HG02884 (cell line): ENCODE results near the gene YIPF1.

Experiments
- ATAC-seq: cut with Tn5 transposase; IDR thresholded peaks from one replicate; pipeline ENCODE4 v1.9.1; 2021; ENCODE audit warnings: mild to moderate bottlenecking, moderate library complexity; ENCODE audit not compliant: unreplicated experiment

Gene YIPF1

DNA sequence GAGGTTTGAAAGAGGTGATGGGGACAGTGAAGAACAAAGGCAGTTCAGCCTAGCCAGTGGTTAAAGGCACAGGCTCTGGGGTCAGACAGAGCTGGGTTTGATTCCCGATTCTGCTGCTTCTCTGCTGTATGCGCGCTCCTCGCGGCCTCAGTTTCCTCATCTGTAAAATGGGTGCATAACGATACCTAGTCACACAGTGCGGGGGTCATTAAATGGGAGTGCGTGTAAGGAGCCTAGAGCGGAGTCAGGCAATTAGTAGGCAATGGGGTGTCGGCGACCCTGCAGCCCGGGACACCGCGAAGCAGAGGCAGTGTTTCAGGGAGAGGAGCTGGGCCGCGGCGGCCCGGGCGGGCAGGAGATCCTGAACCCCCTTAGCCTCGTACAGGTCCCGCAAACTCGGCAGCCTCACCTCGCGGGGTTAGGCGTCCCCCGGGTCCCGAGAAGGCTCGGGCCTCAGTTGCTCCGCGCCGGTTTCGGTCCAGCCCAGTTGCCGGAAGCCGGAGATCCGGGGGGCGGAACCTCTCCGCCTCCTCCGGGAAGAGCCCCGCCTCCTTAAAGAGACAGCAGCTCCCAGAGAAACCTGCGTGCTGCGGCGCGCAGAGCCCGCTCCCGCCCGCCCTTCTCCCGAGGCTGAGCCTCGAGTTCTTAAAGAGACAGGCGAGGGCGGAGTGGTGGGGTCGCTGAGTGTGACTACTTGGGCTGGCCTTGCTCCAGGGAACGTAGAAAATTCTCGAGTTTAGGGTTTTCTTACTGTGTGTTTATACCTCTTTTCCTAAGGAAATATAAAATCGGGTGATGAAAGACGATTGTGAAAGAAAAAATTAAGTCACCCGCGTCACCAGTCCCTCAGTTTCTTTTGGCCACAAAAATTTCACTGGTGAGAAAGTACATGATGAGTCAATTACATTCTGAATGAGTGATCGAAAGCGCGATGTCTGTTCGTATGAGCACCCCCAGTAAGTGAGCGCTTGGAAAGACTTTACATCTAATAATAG lies at the start of gene YIPF1:
Gene YIPF1 (minus strand): TSS at position 494 of the 995 bp plus-strand sequence. CDS start 860 bp downstream, outside the sequence.
- ATAC-seq, result peak; percentile 83

DNA sequence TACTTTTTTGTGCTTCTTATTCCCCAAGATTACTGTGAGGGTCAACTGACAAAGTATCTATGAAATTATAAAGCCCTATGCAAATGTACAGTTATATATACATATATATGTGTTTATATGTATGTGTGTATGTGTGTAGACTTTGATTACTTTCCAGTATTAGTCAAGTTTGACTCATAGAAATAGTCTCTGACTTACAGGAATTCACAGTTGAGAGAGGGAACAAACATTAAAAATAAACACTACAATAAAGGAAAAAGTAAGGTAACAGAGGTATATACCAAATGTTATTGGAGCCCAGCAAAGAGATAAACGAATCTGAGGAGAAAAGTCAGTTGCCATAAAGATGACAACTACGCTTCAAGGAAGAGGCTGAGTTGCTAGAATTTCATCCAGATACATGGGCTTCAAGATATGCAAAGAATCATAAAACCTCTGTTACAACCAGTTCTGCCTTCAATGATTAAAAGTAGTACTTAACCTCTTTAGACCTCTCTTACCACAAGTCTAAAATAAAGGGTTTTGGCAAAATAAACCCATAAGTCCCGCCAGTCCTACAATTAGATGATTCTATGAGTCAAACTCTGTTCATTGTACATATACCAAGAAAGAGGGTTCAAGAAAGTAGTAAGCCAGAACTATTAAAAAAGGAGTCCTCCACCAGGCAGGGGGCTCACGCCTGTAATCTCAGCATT lies 48.7 kb upstream of the YIPF1 start:
- no peak for ATAC-seq

DNA sequence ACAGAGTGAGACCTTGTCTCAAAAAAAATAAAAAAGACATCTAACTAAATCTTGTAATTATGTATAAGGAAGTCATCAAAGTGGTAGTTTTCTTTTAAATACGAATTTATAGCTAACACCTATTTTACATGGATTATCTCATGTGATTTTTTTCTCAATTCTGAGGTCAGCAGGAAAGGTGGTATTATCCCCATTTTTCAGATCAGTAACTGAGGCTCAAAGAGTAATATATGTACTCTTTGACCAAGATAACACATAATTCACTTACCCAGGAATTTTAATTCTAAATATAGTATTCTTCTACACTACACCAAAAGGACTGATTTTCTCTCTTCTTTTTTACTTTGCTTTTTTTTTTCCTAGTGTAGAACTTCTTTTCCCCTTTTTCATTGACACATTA lies 46.8 kb upstream of the YIPF1 start:
- ATAC-seq, result no peak

DNA sequence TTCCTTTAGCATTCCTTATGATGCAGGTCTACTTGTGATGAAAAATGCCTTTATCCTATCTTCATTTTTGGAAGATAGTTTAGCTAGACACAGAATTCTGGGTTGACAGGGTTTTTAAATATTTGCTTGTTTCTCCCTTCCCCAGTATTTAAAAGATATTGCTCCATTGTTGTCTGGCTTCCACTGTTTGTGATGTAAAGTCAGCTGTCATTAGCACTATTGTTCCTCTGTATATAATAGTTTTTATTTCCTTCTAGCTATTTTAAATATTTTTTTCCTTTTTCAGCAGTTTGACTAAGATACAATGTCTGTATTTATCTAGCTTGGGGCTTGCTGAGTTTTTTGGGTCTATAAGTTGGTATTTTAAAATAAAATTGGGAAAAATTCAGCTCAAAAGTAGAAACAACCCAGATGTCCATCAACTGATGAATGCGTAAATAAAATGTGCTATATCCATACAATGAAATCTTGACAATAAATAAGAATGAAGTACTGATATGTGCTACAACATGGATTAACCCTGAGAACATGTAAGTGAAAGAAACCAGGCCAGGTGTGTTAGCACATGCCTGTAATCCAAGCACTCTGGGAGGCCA lies 44.7 kb upstream of the YIPF1 start:
- ATAC-seq, result no peak

DNA sequence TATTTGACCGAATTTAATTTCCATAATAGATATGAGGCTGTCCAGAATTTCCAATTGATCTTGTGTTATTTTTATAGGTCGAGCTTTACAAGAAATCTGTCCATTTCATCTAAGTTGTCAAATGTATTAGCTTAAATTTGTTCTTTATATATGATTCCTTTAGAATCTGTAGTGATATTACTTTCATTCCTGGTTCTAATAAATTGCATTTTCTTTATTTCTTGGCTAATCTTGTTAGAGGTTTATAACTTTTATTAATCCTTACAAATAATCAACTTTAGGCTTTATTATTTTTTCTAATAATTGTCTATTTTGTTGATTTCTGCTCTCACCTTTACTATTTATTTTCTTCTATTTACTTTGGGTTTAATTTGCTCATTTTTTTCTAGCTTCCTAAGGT lies 41.9 kb upstream of the YIPF1 start:
- ATAC-seq, result no peak

DNA sequence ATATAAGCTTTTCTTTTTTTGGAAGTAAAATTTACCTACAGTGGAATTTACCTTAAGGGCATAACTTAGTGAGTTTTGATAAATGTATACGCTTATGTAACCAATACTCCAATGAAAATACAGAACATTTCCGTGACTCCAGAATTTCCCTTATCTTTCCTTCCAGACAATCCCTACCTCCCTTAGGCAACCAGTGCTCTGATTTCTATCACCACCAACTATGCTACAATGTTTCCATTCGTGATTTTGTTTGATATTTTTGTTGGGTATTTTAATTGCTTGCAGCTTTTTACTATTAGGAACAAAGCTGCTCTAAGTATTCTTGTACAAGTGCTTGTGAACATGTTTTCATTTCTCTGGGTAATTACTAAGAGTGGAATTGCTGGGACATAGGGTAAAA lies 41.3 kb upstream of the YIPF1 start:
- no peak for ATAC-seq

DNA sequence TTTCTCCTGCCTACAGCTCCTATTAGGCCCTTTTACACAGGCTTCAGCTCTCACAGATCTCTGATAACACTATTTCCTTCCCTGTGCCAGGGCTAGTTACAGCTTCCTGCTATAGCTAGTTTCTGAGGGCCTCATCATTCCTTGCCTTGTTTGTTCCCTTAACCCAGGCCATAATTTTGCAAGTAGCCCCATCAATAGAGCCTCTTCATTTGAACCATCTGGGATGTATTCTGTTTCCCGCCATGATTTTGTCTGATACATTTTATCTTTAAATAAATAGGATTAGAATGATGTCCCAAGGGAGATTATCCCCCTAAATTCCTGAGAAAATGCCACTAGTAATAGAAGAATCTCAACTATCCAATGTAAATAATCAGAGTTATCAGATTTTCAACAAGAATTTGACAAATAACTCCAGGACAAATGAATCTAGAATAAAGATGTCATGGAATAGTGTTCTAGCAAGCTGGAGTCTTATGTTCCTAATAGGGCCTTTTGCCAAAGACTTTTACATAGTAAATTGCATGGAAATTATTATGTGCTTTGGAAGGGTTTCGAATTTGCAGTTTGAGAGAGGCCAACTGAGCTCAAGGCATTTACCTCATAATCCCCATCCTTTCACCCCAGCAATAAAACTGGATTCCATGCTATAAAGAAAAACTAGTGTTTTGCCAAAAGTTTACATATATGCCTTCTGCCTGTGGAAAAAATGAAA lies 39.8 kb upstream of the YIPF1 start:
- no peak for ATAC-seq

DNA sequence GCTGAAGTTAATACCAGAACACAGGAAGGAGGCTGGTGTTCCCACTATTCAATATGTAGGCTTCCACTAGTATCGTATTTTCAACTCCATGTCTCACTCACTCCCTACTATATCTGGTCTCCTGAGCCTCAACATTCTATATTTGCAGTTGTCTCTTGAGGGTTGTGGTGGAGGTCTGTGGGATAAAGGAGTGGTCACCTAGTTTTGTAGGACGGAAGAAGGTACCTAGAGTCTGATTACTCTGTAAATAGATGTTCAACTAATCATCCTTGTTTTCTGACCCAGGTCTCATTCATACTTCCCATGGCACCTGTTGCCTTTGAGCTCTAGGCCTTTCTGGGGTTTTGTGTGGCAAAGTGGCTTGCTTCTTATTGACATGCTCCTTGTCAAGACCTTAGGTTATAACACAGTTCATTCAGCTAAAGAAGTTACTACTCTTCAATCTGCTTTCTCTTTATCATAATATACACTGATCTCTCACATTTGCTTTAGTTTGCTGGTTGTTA lies 37.8 kb upstream of the YIPF1 start:
- ATAC-seq, result no peak

DNA sequence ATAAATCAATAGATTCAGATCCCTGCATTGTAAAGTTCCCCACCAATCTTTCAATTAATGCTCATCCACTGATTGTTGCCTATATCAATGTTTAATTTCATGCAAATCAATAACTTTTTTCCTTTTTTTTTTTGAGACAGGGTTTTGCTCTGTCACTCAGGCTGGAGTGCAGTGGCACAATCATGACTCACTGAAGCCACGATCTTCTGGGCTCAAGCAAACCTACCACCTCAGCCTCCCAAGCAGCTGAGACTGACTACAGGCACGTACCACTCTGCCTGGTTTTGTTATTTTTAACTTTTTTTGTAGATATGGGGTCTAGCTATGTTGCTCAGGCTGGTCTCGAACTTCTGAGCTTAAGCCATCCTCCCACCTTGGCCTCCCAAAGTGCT lies 30.1 kb upstream of the YIPF1 start:
- ATAC-seq, result no peak

DNA sequence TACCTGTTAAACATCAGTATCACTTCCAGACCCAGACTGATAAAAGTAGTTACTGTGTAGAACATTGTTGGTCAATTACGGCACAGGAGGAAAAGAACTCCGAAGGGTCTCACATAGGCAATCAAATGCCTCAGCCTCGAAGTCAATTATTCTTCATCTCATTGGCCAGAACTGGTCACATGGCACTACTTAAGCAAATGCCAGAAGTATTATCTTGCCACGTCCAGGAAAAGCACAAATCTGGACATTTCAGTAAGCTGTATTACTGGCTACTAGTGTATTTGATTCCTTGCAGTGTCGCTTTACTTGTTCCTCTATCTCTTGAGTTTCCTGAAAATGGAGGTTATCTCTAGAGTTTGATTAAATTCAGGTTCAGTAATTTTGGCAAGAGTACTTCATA lies 28.7 kb upstream of the YIPF1 start:
- no peak for ATAC-seq

DNA sequence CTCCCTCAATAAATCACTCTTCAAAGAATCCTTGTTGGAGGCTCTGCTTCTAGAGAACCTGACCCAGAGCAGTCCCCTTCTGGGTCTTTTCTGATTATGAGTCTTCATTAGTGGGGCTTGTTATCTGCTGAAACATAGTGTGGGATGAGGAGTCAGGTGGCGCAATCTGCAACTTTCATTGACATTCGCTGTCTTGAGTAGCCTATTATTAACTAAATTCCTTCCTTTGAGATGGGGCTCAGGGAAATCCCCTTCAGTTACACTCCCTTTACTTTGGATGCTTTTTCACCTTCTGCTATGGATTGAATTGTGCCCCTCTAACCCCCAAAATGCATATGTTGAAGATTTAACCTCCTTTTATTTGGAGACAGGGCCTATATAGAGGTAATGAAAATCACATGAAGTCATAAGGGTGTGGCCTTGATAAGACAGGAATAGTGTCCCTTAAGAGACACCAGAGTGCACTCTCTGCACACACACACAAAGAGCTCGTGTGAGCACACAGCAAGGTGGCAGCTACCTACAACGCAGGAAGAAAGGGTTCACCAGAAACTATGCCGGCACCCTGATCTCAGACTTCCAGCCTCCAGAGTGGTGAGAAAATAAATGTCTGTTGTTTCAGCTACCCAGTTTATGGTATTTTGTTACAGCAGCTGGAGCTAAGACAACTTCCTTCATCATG lies 23.9 kb upstream of the YIPF1 start:
- no peak for ATAC-seq

DNA sequence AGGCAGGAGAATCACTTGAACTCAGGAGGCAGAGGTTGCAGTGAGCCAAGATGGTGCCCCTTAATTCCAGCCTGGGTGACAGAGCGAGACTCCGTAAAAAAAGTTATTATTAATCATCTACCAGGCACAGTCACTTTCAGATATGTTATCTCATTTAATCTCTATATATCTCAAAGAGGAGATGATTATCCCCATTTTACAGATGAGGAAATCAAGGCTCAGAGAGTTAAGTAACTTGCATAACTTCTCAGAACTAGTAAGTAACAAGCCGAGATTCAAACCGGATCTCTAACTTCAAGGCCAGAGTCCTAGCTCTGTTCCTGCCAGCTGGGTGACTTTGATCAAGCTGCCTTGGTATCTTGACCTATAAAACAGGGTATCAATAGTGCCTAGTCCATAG lies 21.8 kb upstream of the YIPF1 start:
- ATAC-seq, result no peak

DNA sequence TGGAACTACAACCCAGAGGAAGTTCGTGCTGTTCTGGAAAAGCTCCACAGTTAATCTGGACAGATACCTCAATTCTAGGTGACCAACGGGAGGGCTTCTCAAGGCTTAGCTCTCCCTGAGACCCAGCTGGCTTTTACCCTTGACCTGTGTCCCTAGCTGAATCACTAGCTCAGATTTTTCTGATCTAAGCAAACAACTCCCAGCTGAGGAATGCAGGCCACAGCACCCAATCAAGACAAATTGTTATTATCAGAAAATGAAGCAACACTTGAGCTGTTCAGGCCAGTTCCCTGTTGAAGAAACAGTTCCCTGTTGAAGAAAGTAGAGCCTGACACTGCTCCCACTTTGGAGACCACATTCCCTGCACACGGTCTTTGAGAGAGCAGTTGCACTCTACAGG lies 20.3 kb upstream of the YIPF1 start:
- ATAC-seq, result no peak

DNA sequence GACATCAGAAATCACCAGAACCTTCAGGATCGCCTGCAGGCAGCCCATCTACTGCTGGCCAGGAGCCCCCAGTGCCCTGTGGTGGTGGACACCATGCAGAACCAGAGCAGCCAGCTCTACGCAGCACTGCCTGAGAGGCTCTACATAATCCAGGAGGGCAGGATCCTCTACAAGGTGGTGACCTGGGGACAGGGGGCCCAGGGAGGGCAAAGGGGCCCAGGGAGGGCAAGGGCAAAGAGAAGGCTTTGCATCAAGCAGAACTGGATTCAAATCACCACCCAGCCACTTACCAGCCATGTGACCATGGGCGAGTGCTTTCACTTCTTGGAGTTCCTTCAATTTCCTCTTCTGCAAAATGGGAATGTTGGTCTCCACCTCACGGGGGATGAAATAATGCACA lies 16.5 kb upstream of the YIPF1 start:
- no peak for ATAC-seq

DNA sequence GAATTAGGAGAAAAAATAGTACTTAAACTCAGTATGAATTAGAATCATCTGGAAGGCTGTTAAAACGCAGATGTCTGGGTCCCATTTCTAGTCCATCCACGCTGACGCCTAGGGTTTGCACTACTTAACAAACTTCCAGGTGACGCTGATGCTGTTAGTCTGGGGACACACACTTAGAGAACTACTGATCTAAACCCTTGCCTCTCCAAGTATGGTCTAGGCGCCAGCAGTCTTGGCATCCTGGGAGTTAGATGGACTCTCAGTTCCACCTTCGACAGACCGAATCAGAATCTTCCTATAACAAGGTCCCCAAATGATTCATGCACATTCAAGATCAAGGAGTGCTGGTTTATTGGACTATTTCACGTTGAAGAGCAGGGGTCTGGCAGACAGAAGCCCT lies 15.9 kb upstream of the YIPF1 start:
- no peak for ATAC-seq

DNA sequence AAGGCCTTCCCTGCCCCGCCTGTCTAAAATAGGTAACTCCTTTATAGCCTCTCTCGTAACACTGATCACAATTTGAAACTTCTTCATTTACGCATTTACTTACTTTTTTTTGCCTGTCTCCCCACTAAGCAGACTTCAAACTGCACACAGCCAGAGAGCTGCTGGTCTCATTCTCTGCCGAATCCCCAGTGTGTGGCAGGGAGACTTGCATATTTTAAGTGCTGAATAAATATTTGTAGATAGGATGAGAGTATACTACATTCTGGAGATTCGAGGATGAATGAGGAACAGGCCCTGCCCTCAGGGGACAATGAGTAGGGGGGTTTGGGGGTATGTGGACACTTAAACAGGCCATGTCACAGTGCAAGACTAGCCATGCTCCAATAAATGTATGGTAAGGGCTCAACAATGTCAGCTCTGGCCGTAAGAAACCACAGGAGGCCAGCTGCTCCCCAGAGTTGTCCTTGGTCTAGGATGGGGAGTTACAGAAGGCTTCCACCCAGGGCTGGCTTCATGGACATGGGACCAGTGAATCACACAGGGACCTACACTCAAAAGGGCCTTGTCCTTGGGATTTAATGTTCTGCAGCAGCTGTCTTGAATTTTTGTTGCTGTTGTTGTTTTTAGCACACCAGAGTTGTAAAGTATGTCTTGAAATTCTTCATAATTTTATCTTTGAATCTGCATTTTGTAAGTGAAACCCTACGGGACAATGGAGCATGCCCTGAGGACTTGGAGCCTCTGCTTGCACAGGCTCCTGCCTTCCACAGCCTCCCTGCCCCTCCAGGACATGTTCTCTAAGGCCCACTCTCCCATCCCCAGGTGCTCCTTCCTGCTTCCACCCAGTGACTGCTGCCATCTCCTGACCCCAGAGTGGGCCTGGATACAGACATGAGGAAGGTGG lies 12.9 kb upstream of the YIPF1 start:
- no peak for ATAC-seq

DNA sequence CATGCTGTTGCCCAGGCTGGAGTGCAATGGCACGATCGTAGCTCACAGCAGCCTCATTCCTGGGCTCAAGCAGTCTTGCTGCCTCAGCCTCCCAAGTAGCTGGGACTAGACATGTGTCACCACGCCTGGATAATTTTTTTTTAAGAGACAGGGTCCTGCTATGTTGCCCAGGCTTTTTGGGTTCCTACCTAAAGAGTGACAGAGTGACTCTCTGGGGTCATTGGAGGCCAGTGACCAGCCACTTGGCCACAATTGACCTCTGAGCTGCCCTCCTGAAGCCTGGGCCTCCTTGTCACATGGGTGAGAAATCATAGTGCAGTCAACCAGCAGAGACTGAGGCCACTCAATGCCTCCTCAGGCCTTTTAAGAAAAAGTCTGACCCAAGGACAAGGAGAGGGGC lies 10.1 kb upstream of the YIPF1 start:
- ATAC-seq, result no peak

DNA sequence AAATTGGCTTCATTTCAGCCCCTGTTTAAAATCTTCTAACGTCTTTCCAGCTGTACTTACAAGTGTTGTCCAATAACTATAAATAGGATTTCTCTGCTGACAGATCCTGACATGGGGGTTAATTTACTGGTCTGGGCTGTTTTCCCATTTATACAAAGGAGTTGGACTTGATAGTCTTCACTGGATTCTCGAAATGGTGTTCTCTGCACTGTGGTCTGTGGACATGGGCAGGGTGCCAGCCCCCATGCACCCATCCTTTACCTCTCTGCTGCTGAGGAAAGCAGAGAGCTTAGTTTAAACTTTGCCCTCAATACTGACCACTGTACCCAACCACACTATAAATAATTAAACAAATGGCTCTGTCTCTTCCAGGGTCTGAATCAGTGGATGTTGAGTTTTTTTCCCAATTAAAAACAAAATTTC lies 9.6 kb upstream of the YIPF1 start:
- no peak for ATAC-seq

DNA sequence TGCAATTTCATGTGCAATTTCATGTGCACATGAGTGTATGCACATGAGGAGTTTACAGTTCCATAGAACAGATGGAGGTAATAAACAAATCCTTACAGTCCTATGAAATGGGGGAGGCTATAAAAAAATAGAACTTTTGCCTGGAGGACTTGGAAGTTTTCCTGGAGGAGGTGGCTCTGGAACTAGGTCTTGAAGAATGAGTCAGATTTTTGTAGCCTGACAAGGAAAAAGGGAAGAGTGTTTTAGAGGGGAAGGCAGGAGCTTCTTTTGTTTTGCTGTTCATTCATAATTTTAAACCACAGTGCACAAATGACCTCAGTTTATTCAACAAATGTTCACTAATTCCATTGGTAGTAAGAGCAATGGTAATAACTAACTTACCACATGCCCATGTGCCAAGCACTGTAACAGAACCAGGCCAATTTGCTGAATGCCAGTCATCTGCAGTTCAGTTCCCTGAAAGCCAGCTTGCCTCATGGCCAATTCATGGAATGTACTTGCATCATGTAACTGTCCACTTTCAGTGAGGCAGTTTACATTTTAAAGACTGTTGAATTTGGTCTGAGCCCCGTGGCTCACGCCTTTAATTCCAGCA lies 7.1 kb upstream of the YIPF1 start:
- ATAC-seq, result no peak
